ENCODE results near the gene CLDN19.

DNA sequence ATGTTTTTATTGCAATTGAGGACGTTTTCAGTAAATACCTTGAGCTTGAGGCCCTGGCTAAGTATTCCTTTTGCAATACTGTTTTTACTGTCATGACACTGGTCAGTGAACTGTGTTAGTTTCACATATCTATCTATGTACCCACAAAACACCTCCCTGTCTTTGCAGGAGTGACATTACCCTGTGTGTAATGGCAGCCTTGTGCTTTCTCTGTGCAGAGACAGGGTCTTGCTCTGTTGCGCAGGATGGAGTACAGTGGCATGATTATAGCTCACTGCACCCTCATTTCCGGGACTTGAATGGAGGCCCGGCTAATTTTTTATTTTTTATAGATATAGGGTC lies 48.9 kb downstream of the CLDN19 start:
- TF ChIP-seq, protein P1, sequence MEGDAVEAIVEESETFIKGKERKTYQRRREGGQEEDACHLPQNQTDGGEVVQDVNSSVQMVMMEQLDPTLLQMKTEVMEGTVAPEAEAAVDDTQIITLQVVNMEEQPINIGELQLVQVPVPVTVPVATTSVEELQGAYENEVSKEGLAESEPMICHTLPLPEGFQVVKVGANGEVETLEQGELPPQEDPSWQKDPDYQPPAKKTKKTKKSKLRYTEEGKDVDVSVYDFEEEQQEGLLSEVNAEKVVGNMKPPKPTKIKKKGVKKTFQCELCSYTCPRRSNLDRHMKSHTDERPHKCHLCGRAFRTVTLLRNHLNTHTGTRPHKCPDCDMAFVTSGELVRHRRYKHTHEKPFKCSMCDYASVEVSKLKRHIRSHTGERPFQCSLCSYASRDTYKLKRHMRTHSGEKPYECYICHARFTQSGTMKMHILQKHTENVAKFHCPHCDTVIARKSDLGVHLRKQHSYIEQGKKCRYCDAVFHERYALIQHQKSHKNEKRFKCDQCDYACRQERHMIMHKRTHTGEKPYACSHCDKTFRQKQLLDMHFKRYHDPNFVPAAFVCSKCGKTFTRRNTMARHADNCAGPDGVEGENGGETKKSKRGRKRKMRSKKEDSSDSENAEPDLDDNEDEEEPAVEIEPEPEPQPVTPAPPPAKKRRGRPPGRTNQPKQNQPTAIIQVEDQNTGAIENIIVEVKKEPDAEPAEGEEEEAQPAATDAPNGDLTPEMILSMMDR (IDR thresholded peaks at IDR 0.05; ENCODE audit: low read depth, low read length, missing input control) = no peak
- no peak for TF ChIP-seq TAF1 (conservative IDR thresholded peaks at IDR 0.05)
- TF ChIP-seq, protein P2, sequence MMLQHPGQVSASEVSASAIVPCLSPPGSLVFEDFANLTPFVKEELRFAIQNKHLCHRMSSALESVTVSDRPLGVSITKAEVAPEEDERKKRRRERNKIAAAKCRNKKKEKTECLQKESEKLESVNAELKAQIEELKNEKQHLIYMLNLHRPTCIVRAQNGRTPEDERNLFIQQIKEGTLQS (IDR thresholded peaks at IDR 0.05) = no peak

Measured in liver (tissue), 3 donors.